Neural cell (in vitro differentiated cells): ENCODE measurements around the gene OTP. TPM values are rescaled to one million over a fixed set of nuclear protein-coding genes. Genes with fewer than 3 reads are reported as not detected.

Experiments
- H2AFZ ChIP-seq: fragments of 200-600, 300-800 bp; sonication (generic), shearing (Covaris generic); 2 replicates; pipeline ENCODE4 v1.6.0; 2014; ENCODE audit warnings: low read depth, mild to moderate bottlenecking, antibody characterized with exemption, low read length, moderate library complexity
- H3F3A ChIP-seq: fragments of 200-600 bp; shearing (Covaris generic); 2 replicates; pipeline ENCODE4 v1.6.1; 2016; ENCODE audit warnings: mild to moderate bottlenecking, moderate library complexity, mixed read lengths, antibody characterized with exemption, low read length; ENCODE audit not compliant: insufficient read depth, poor library complexity, severe bottlenecking
- H3K27ac ChIP-seq: fragments of 200-600, 300-800 bp; sonication (generic), shearing (Covaris generic); 2 replicates; pipeline ENCODE4 v1.5.1; 2014; ENCODE audit warnings: mild to moderate bottlenecking, low read length, moderate library complexity
- H3K27me3 ChIP-seq: fragments of 300-800, 200-600 bp; sonication (generic), shearing (Covaris generic); 2 replicates; pipeline ENCODE4 v1.6.0; 2014; ENCODE audit warnings: mild to moderate bottlenecking, low read depth, low read length, moderate library complexity; ENCODE audit not compliant: insufficient read depth
- H3K36me3 ChIP-seq: fragments of 300-800, 200-600 bp; sonication (generic), shearing (Covaris generic); 2 replicates; pipeline ENCODE4 v1.5.1; 2014; ENCODE audit warnings: mild to moderate bottlenecking, antibody characterized with exemption, low read length, moderate library complexity; ENCODE audit not compliant: insufficient read depth
- H3K4me2 ChIP-seq: fragments of 300-800, 200-600 bp; sonication (generic), shearing (Covaris generic); 2 replicates; pipeline ENCODE4 v1.6.0; 2014; ENCODE audit warnings: mild to moderate bottlenecking, low read length
- H3K4me3 ChIP-seq: fragments of 300-800, 200-600 bp; sonication (generic), shearing (Covaris generic); 2 replicates; pipeline ENCODE4 v1.5.1; 2014; ENCODE audit warnings: mild to moderate bottlenecking, low read length, moderate library complexity
- H3K79me2 ChIP-seq: fragments of 200-600 bp; shearing (Covaris generic); replicated peaks from 2 replicates; pipeline ENCODE4 v1.6.0; 2014; ENCODE audit warnings: mild to moderate bottlenecking, low read length, moderate library complexity; ENCODE audit not compliant: insufficient read depth
- H3K9ac ChIP-seq: fragments of 300-800, 200-600 bp; sonication (generic), shearing (Covaris generic); 2 replicates; pipeline ENCODE4 v1.6.1; 2016; ENCODE audit warnings: mild to moderate bottlenecking, low read length, mixed read lengths
- H3K9me2 ChIP-seq: fragments of 200-600 bp; shearing (Covaris generic); 2 replicates; pipeline ENCODE4 v1.6.1; 2016; ENCODE audit warnings: mild to moderate bottlenecking, low read length, mixed read lengths; ENCODE audit not compliant: insufficient read depth
- H3K9me3 ChIP-seq: fragments of 200-600, 300-800 bp; sonication (generic), shearing (Covaris generic); 2 replicates; pipeline ENCODE4 v1.6.1; 2016; ENCODE audit warnings: mild to moderate bottlenecking, mixed run types, low read length, moderate library complexity, mixed read lengths
- H4K20me1 ChIP-seq: fragments of 200-600 bp; shearing (Covaris generic); 2 replicates; pipeline ENCODE4 v1.6.1; 2016; ENCODE audit warnings: mild to moderate bottlenecking, mixed run types; ENCODE audit not compliant: insufficient read depth
- EP300 ChIP-seq: fragments of 450-650 bp; conservative IDR thresholded peaks from 2 replicates; pipeline ENCODE4 v1.6.1; 2014; ENCODE audit warnings: antibody characterized with exemption, mild to moderate bottlenecking, moderate library complexity; ENCODE audit not compliant: poor library complexity, severe bottlenecking
- EZH2 ChIP-seq: fragments of 200-600, 300-800 bp; shearing (Covaris generic), sonication (generic); IDR thresholded peaks from 2 replicates; pipeline ENCODE4 v1.6.1; 2014; ENCODE audit warnings: antibody characterized with exemption, low read length, borderline replicate concordance, mild to moderate bottlenecking; ENCODE audit not compliant: insufficient read depth, poor library complexity, severe bottlenecking
- MXI1 ChIP-seq: fragments of 450-650 bp; conservative IDR thresholded peaks from 2 replicates; pipeline ENCODE4 v1.6.1; 2014; ENCODE audit warnings: antibody characterized with exemption, mild to moderate bottlenecking; ENCODE audit not compliant: poor library complexity, severe bottlenecking
- POLR2AphosphoS5 ChIP-seq: IDR thresholded peaks from 2 replicates; pipeline ENCODE4 v1.6.1; 2012
- RAD21 ChIP-seq: fragments of 450-650 bp; conservative IDR thresholded peaks from 2 replicates; pipeline ENCODE4 v1.6.1; 2014; ENCODE audit warnings: antibody characterized with exemption, mild to moderate bottlenecking, moderate library complexity
- SMC3 ChIP-seq: fragments of 450-650 bp; conservative IDR thresholded peaks from 2 replicates; pipeline ENCODE4 v1.6.1; 2014; ENCODE audit warnings: antibody characterized with exemption, mild to moderate bottlenecking, moderate library complexity; ENCODE audit not compliant: poor library complexity
- TAF1 ChIP-seq: IDR thresholded peaks from 2 replicates; pipeline ENCODE4 v1.6.1; 2012; ENCODE audit warnings: low read depth
- polyA plus RNA-seq: library from polyadenylated mRNA; depleted of rRNA; stranded (reverse); fragments of >200 nt; gene quantifications from 2 replicates; pipeline ENCODE4 v1.2.3, GENCODE V29; 2014
- TF ChIP-seq, protein P1 (sequence below): IDR thresholded peaks from 2 replicates; pipeline ENCODE4 v1.6.1; 2012; ENCODE audit warnings: borderline replicate concordance
- TF ChIP-seq, protein P2 (sequence below): fragments of 450-650 bp; IDR thresholded peaks from 2 replicates; pipeline ENCODE4 v1.5.1; 2014; ENCODE audit warnings: antibody characterized with exemption, mild to moderate bottlenecking, moderate library complexity; ENCODE audit not compliant: poor library complexity, severe bottlenecking

Gene OTP
- polyA plus RNA-seq, 1 donor from 2014 or later, result not detected

DNA sequence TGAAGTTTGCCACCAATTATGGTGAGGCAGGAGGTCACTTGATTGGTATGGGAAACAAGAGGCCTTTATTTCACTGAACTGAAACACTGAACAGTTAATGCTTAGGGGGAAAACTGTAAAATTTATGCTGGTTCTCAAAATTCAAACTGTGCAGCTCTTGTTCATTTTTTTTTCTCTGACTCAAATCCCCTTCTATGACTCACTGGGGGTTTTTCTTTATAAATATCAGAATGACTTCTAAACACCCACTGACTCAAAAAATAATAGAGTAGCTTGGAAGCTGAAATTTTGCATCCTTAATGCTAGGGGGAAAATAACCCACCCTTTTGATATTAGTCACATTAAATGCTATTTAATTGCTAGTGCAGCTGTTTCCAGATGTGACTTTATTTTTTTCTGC lies 24.1 kb upstream of the OTP start:
- TF ChIP-seq RAD21 (no peak), POLR2AphosphoS5 (no peak), TAF1 (no peak), EP300 (no peak), EZH2 (no peak), SMC3 (no peak), MXI1 (no peak)
- TF ChIP-seq, protein P1, sequence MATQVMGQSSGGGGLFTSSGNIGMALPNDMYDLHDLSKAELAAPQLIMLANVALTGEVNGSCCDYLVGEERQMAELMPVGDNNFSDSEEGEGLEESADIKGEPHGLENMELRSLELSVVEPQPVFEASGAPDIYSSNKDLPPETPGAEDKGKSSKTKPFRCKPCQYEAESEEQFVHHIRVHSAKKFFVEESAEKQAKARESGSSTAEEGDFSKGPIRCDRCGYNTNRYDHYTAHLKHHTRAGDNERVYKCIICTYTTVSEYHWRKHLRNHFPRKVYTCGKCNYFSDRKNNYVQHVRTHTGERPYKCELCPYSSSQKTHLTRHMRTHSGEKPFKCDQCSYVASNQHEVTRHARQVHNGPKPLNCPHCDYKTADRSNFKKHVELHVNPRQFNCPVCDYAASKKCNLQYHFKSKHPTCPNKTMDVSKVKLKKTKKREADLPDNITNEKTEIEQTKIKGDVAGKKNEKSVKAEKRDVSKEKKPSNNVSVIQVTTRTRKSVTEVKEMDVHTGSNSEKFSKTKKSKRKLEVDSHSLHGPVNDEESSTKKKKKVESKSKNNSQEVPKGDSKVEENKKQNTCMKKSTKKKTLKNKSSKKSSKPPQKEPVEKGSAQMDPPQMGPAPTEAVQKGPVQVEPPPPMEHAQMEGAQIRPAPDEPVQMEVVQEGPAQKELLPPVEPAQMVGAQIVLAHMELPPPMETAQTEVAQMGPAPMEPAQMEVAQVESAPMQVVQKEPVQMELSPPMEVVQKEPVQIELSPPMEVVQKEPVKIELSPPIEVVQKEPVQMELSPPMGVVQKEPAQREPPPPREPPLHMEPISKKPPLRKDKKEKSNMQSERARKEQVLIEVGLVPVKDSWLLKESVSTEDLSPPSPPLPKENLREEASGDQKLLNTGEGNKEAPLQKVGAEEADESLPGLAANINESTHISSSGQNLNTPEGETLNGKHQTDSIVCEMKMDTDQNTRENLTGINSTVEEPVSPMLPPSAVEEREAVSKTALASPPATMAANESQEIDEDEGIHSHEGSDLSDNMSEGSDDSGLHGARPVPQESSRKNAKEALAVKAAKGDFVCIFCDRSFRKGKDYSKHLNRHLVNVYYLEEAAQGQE, result no peak
- TF ChIP-seq, protein P2, sequence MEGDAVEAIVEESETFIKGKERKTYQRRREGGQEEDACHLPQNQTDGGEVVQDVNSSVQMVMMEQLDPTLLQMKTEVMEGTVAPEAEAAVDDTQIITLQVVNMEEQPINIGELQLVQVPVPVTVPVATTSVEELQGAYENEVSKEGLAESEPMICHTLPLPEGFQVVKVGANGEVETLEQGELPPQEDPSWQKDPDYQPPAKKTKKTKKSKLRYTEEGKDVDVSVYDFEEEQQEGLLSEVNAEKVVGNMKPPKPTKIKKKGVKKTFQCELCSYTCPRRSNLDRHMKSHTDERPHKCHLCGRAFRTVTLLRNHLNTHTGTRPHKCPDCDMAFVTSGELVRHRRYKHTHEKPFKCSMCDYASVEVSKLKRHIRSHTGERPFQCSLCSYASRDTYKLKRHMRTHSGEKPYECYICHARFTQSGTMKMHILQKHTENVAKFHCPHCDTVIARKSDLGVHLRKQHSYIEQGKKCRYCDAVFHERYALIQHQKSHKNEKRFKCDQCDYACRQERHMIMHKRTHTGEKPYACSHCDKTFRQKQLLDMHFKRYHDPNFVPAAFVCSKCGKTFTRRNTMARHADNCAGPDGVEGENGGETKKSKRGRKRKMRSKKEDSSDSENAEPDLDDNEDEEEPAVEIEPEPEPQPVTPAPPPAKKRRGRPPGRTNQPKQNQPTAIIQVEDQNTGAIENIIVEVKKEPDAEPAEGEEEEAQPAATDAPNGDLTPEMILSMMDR, result no peak
- no peaks in the 10 kb centered on the region for H3K27me3 ChIP-seq

DNA sequence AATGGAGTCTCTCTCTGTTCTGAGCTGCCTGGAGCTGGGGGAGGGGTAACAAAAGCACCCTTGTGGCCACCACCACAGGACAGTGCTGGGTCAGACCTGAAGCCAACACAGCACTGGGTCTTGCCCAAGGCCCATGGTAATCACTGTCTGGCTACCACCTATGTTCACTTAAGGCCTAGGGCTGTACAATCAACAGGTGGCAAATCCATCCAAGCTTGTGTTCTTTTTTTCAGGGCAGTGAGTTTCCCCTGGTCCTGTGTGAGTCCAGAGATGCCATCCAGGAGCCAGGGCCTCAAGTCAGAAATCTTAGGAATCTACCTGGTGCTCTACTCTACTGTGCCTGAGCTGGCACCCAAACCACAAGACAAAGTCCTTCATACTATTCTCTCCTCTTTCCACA lies 20.1 kb upstream of the OTP start:
- Histone ChIP-seq H3K79me2 (no peaks in the 10 kb centered on the region), H3K27me3 (no peaks in the 10 kb centered on the region), H3K9ac (no peak overlapping the region), H4K20me1 (no peaks in the 10 kb centered on the region), H3K9me3 (no peaks in the 10 kb centered on the region), H3K9me2 (no peaks in the 10 kb centered on the region), H3K27ac (no peak overlapping the region), H3K4me2 (no peak overlapping the region), H3K4me3 (no peak overlapping the region), H2AFZ (no peak overlapping the region), H3F3A (no peaks in the 10 kb centered on the region), H3K36me3 (no peaks in the 10 kb centered on the region)
- TF ChIP-seq, protein P1, result no peak
- no peak for TF ChIP-seq SMC3
- TF ChIP-seq, protein P2, result no peak
- TF ChIP-seq RAD21, result no peak
- TF ChIP-seq TAF1, result no peak
- no peak for TF ChIP-seq POLR2AphosphoS5
- no peak for TF ChIP-seq MXI1

More for the DNA sequence above, 24.1 kb upstream of the OTP start:
- no peak overlapping the region for H3K4me3 ChIP-seq
- no peaks in the 10 kb centered on the region for H3K79me2 ChIP-seq
- H3K9me2 ChIP-seq, result no peaks in the 10 kb centered on the region
- no peaks in the 10 kb centered on the region for H3K36me3 ChIP-seq
- H2AFZ ChIP-seq, result no peak overlapping the region
- no peaks in the 10 kb centered on the region for H4K20me1 ChIP-seq
- no peaks in the 10 kb centered on the region for H3F3A ChIP-seq
- no peak overlapping the region for H3K27ac ChIP-seq
- no peak overlapping the region for H3K9ac ChIP-seq
- no peaks in the 10 kb centered on the region for H3K9me3 ChIP-seq
- H3K4me2 ChIP-seq, result no peak overlapping the region
